NCI-H2227 treated with DMSO at 0.1 percent for 48 hours (cell line): ENCODE data around the gene CYTL1.
"Not testable (repeated sequence)": the region's sequence is repeated elsewhere in the genome, so short reads cannot be mapped to it uniquely, and the experiment has no call there.

Source experiments
- DNase-seq: peaks from one replicate; lab custom pipeline; 2025; lab: John Stamatoyannopoulos, UW

The CYTL1 gene

DNA sequence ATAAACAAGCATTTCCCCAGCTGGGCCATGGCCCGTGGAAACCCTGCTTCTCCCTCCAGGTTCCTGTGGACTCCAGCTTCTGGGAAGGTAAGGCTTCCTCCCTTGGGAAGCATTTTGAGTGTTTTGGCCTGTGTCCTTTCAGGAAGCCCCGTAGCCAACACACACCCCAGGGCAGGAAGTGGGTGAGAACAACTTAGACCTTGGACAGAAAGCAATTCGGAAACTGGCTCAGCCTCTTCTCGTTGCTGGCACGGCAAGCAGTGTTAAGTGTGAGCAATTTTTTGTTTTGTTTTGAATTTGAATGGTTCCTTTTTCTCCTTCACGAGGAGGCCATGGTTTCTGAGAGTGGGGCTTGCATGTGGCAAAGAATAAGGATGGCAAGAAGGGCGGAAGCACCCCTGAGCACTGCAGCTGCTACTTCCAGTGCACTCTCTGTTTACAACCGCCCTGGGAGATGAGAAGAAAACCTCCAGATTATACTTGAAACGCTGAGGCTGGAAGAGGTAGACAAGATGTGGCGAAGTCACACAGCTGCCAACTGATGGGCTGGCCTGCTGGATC, 14.1 kb upstream of the CYTL1 start:
- no peak for DNase-seq

DNA sequence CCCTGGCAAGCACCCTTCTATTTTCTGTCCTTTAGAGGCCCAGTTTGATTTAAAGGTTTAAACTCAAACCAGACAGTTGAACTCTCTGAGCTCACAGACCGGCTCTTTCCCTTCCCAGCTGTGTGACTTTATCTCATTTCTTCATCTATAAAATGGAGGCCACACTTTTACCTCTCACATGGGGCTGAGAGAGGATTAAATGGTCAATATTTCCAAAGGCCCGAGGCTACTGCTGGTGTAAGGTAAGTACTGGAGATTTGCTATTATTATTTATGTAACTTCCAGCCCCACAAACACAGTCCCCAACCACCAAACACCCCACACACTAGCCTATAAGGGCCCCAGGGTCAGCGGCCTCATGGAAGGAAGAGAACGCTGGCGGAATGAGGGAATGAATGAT, 13.6 kb upstream of the CYTL1 start:
- DNase-seq = no peak

DNA sequence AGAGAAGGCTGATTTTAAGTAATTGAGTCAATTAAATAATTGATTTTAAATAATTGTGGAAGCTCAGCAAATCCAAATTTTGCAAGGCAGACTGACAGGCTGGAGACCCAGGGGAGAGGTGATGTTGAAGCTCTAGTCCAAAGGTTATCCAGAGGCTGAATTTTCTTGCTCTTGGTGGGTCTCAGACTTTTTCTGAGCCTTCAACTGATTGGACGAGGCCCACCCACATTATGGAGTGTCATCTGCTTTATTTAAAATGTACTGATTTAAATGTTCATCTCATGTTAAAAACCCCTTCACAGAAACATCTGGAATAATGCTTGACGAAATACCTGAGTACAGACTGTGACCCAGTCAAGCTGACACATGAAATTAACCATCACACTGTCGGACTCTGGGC, 11.7 kb upstream of the CYTL1 start:
- no peak for DNase-seq

- no peak for DNase-seq
Observed at GRCh38 chr4:5030221-5030620, 11.0 kb upstream of the CYTL1 start.

GRCh38 chr4:5029447-5029846, 10.2 kb upstream of the CYTL1 start:
- DNase-seq = no peak

GRCh38 chr4:5028480-5028879, 9.2 kb upstream of the CYTL1 start:
- DNase-seq = no peak

DNA sequence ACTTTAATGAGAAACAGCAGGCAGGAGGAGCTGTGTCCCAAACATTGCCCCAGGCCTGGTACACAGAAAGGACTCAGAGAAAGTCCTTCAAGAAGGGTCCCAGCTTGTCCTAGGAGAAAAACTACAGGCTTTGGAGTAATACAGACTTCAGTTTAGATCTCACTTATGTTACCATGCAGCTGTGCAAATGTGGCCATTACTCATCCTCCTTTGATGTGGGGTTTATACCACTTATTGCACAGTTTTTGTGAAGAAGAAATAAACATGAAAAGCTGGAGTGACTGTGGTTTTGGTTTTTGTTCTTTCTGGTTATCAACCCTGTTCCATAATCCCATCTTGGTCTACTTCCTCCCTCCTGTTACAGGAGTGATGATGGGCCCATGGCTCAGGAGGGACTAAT, 8.1 kb upstream of the CYTL1 start:
- no peak for DNase-seq

DNA sequence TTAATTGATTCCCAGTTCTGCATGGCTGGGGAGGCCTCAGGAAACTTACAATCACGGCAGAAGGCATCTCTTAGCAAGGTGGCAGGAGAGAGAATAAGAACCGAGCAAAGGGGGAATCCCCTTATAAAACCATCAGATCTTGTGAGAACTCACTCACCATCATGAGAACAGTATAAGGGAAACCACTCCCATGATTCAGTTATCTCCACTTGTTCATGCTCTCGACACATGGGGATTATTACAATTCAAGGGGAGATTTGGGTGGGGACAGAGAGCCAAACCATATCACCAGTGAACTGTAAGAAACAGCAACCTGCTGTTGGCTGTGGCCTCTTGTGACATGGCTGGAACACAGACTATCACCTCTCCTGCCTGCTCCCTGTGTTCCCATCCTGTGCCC, 7.1 kb upstream of the CYTL1 start:
- DNase-seq = no peak

- no peak for DNase-seq
Observed at GRCh38 chr4:5024673-5025072, 5.4 kb upstream of the CYTL1 start.

DNA sequence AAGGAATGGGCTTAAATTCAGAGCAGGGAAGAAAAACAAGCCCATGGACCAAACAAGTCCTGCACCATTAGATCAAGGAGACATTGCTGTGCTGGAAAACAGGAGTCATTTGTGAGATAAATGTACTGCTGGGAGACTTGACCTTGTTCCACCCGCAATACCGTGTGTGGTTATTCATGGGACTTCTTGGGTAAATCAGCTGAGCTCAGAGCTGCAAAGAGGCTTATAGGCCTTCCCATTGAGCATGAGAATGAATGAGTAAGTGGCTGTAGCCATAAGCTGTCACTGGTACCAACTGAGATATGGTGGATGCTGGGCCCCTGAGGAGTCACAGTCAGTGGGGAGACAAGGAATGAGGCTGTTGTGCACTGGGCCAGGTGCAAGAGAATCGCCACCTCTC, 2.3 kb upstream of the CYTL1 start:
- DNase-seq = no peak

GRCh38 chr4:5020341-5020740, 1.1 kb upstream of the CYTL1 start:
- no peak for DNase-seq

DNA sequence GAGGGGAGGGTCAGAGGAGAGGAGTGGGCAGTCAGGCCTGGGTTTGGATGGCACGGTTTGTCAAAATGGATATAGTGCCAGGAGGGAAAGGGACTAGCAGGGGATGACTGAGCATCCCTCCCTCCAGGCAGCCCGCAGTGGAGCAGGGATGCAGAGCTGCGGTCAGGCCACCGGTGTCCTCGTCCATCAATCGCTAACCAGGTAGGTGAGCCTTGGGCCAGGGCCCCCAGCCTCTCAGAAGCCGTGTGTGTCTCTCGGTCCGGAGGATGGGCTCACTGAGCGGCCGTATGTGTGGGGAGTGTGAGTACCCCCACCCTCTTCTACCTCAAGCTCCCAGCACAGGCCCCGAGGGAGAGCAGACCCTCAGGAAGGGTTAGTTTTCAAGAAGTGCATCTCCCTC, 538 bp upstream of the CYTL1 start:
- DNase-seq = no peak

- DNase-seq = no peak
Observed at GRCh38 chr4:5018603-5019002, 655 bp downstream of the CYTL1 start.

- no peak for DNase-seq
Observed at GRCh38 chr4:5018096-5018495, 1.2 kb downstream of the CYTL1 start.

GRCh38 chr4:5014007-5014682, 5.1 kb downstream of the CYTL1 start:
- DNase-seq = no peak

- no peak for DNase-seq
Observed at GRCh38 chr4:5012958-5013357, 6.3 kb downstream of the CYTL1 start.

DNA sequence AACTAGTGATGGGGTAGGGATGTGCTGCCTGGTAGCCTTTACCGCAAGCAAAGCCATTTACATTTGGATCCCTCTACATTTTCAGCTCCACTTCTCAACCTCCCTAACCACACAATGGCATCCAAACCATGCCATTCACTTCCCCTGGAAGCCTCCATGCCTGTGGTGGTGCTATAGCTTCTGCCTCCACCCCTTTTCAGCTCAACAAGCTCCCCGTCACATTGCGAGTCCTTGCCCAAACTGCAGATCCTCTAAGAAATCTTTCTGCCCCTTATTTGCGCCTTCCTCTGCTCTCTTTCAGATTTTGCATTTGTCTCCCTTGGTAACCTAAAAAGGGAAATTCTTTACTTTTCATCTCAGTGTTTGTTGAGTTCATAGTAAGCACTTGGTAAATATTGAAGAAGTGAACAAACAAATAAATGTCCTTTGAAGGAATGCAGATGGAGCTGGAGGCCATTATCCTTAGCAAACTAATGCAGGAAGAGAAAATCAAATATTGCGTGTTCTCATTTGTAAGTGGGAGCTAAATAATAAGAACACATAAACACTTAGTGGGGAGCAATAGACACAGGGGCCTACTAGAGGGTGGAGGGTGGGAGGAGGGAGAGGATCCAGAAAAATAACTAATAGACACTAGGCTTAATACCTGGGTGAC, 6.9 kb downstream of the CYTL1 start:
- DNase-seq = no peak

DNA sequence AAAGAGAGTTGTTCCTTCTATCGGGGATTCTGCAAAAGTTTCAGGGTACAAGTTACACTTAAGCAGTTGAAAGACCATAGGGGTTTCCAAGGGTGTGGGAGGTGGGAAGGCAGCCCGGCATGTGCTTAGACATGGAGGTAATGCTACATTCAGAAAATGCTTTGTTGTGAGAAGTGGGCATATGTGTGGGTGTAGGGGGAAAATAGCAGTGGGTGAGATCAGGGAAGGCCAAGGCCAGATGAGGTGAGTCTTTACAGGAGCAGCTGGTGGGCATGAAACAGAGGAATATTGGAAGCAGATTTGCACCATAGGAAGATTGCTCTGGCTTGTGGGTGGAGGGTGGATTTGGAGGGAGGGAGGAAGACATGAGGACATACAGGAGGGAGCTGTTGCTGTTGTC, 8.3 kb downstream of the CYTL1 start:
- no peak for DNase-seq

DNA sequence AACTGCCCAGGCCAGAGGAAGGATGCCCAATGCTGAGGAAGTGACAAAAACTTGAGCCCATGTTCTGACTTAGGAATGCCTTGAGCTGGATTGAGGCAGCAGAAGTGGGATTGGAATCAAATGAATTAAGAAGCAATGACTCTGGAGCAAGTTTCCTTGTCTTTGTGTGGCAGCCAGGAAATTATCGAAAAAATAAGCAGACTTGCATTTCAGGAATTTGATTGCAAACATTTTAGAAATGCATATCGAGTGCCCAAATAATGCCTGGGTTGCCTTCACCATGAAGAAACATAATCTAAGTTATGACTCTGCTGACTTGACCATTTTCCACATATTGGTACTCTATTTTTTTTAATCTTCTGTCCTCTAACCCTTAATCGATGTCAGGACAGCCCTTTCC, 9.5 kb downstream of the CYTL1 start:
- no peak for DNase-seq

DNA sequence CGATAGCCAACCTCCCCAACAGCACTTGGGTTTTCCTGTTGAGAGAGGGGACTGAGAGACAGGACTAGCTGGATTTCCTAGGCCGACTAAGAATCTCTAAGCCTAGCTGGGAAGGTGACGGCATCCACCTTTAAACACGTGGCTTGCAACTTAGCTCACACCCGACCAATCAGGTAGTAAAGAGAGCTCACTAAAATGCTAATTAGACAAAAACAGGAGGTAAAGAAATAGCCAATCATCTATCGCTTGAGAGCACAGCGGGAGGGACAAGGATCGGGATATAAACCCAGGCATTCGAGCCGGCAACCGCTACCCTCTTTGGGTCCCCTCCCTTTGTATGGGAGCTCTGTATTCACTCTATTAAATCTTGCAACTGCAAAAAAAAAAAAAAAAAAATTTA, 12.3 kb downstream of the CYTL1 start:
- DNase-seq = not testable (repeated sequence)

DNA sequence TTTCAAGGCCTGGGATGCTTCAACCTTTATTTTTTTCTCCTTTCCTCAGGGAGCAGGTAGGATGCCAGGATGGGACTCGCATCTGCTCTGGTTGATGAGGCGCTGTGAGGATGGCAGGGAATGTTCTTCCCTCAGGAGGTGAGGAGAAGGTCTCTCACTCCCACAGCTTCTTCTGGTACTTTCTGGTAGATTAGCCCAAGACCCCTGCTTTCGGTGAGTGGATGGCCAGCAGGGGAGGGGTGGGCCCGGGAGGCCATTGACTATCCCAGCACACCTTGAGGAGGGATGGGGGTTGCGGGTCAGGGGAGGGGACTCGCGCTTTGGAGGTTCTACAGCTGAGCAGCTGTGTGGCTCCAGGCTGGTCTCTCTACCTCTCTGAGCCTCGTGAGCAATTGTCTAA, 14.8 kb downstream of the CYTL1 start:
- DNase-seq = no peak

DNA sequence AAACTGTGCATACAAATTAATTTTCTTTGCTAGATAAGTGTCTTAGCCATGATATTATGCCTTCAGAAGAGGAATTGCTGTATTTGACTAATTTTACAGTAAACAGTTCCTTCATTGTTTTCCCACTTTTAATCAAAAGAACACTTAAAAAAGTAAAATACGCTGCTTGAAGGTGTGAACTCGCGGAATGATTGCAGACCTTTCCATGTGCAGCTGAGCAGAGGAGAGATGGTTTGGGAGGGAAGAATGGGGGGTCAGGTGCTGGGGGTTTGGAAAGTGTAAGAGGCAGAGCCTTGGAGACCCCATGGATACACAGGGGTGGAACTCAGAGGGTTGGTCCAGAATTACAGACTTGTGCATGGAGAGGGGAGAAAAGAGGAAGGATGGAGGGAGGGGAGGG, 15.3 kb downstream of the CYTL1 start:
- no peak for DNase-seq

- no peak for DNase-seq
Observed at GRCh38 chr4:5003372-5003857, 15.8 kb downstream of the CYTL1 start.

DNA sequence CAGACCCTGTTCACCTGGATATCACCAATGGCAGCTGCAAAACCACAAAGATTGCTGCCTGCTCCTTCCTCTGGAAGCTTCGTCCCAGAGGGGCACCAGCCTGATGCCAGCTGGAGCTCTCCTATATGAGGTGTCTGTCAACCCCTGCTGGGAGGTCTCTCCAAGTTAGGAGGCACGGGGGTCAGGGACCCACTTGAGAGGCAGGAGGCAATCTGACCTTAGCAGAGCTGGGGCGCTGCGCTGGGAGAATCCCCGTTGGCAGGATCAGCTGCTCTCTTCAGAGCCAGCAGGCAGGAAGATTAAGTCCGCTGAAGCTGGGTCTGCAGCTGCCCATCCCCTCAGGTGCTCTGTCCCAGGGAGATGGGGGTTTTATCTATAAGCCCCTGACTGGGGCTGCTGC, 17.6 kb downstream of the CYTL1 start:
- DNase-seq = not testable (repeated sequence)
